GM06990 (cell line): Measurements from ENCODE around the gene RHOT2.

Source experiments
- DNase-seq: peaks from one replicate; pipeline ENCODE4 v3.0.0-alpha.2; 2011; ENCODE audit not compliant: insufficient read length; ENCODE audit errors: extremely low read depth
- H3K27me3 ChIP-seq: replicated peaks from 2 replicates; pipeline ENCODE4 v1.6.0; 2011; ENCODE audit warnings: low read length; ENCODE audit not compliant: control insufficient read depth, insufficient read depth
- H3K36me3 ChIP-seq: 2 replicates; pipeline ENCODE4 v1.5.1; 2011; ENCODE audit warnings: low read length; ENCODE audit not compliant: control insufficient read depth, insufficient read depth
- H3K4me3 ChIP-seq: replicated peaks from 2 replicates; pipeline ENCODE4 v1.5.1; 2011; ENCODE audit warnings: low read depth, mild to moderate bottlenecking, control low read depth, low read length
- TF ChIP-seq, protein P1 (sequence below): IDR thresholded peaks from 2 replicates; pipeline ENCODE4 v1.5.1; 2011; ENCODE audit warnings: low read length, control low read depth, mild to moderate bottlenecking, inconsistent platforms; ENCODE audit not compliant: insufficient read depth, poor library complexity, severe bottlenecking

RHOT2 gene

DNA sequence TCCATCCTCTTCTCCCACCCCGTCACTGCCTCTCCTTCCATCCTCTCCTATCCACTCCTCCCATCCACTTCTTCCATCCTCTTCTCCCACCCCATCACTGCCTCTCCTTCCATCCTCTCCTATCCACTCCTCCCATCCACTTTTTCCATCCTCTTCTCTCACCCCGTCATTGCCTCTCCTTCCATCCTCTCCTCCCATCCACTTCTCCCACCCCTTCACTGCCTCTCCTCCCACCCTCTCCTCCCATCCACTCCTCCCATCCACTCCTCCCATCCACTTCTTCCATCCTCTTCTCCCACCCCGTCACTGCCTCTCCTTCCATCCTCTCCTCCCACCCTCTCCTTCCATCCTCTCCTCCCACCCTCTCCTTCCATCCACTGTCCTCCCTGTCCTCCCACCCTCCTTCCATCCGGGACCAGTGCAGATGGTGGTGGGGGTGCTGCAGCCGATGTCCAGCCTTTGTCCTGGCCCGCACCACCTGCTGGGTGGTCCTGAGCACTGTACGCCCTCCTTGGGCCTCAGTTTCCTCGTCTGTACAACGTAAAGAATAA lies 36.0 kb upstream of the RHOT2 start:
- DNase-seq = no peak
- TF ChIP-seq, protein P1, sequence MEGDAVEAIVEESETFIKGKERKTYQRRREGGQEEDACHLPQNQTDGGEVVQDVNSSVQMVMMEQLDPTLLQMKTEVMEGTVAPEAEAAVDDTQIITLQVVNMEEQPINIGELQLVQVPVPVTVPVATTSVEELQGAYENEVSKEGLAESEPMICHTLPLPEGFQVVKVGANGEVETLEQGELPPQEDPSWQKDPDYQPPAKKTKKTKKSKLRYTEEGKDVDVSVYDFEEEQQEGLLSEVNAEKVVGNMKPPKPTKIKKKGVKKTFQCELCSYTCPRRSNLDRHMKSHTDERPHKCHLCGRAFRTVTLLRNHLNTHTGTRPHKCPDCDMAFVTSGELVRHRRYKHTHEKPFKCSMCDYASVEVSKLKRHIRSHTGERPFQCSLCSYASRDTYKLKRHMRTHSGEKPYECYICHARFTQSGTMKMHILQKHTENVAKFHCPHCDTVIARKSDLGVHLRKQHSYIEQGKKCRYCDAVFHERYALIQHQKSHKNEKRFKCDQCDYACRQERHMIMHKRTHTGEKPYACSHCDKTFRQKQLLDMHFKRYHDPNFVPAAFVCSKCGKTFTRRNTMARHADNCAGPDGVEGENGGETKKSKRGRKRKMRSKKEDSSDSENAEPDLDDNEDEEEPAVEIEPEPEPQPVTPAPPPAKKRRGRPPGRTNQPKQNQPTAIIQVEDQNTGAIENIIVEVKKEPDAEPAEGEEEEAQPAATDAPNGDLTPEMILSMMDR = no peak
- H3K36me3 ChIP-seq = peaks cover 4% of the 10 kb centered on the region; the same call in 1 of the 2 replicates
- H3K4me3 ChIP-seq = no peak overlapping the region
- no peaks in the 10 kb centered on the region for H3K27me3 ChIP-seq

DNA sequence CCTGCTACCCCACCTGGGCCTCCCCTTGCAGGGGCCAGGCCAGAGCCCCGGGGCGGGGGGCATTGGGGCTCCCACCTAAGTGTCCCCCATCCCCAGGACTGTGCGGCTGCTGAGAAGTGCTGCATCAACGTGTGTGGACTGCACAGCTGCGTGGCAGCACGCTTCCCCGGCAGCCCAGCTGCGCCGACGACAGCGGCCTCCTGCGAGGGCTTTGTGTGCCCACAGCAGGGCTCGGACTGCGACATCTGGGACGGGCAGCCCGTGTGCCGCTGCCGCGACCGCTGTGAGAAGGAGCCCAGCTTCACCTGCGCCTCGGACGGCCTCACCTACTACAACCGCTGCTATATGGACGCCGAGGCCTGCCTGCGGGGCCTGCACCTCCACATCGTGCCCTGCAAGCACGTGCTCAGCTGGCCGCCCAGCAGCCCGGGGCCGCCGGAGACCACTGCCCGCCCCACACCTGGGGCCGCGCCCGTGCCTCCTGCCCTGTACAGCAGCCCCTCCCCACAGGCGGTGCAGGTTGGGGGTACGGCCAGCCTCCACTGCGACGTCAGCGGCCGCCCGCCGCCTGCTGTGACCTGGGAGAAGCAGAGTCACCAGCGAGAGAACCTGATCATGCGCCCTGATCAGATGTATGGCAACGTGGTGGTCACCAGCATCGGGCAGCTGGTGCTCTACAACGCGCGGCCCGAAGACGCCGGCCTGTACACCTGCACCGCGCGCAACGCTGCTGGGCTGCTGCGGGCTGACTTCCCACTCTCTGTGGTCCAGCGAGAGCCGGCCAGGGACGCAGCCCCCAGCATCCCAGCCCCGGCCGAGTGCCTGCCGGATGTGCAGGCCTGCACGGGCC lies 35.2 kb upstream of the RHOT2 start:
- Histone ChIP-seq H3K4me3 (no peak overlapping the region), H3K27me3 (no peaks in the 10 kb centered on the region), H3K36me3 (peaks cover 4% of the 10 kb centered on the region; the same call in 1 of the 2 replicates)
- TF ChIP-seq, protein P1 = no peak
- DNase-seq = no peak

DNA sequence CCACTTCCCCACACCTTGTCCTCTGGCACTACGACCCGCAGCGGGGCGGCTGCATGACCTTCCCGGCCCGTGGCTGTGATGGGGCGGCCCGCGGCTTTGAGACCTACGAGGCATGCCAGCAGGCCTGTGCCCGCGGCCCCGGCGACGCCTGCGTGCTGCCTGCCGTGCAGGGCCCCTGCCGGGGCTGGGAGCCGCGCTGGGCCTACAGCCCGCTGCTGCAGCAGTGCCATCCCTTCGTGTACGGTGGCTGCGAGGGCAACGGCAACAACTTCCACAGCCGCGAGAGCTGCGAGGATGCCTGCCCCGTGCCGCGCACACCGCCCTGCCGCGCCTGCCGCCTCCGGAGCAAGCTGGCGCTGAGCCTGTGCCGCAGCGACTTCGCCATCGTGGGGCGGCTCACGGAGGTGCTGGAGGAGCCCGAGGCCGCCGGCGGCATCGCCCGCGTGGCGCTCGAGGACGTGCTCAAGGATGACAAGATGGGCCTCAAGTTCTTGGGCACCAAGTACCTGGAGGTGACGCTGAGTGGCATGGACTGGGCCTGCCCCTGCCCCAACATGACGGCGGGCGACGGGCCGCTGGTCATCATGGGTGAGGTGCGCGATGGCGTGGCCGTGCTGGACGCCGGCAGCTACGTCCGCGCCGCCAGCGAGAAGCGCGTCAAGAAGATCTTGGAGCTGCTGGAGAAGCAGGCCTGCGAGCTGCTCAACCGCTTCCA lies 34.4 kb upstream of the RHOT2 start:
- peaks cover 4% of the 10 kb centered on the region; the same call in 1 of the 2 replicates for H3K36me3 ChIP-seq
- no peak overlapping the region for H3K4me3 ChIP-seq
- TF ChIP-seq, protein P1 = no peak
- no peaks in the 10 kb centered on the region for H3K27me3 ChIP-seq
- DNase-seq = no peak

DNA sequence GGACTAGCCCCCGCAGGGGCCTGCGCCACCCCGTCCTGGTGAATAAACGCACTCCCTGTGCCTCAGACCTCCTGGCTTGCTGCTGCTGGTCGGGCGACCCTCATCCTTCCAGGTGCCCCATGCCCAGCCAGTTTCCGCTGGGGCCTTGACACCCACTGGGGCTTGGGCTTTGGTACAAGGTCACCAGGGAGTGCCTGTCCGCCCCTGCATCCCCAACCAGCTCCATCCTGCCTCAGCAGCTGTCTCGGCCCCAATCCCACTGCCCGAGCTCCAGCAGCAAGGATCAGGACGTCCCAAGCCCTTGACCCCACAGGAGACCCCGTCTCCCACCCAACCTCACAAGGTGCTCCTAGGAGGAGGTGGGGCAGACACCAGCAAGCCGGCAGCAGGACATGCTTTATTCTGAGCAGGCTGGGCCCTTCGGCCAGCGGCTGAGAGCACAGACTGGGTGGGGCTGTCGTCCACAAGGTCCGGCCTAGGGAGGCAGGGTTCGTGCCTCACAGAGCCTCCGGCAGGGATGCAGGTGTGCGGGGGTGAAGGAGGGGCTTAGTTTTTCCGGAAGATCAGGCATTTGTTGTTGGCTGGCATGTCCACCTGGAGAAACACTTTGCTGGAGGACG lies 33.8 kb upstream of the RHOT2 start:
- TF ChIP-seq, protein P1 = no peak
- peaks cover 4% of the 10 kb centered on the region; the same call in 1 of the 2 replicates for H3K36me3 ChIP-seq
- no peak overlapping the region for H3K4me3 ChIP-seq
- no peaks in the 10 kb centered on the region for H3K27me3 ChIP-seq
- DNase-seq = no peak

DNA sequence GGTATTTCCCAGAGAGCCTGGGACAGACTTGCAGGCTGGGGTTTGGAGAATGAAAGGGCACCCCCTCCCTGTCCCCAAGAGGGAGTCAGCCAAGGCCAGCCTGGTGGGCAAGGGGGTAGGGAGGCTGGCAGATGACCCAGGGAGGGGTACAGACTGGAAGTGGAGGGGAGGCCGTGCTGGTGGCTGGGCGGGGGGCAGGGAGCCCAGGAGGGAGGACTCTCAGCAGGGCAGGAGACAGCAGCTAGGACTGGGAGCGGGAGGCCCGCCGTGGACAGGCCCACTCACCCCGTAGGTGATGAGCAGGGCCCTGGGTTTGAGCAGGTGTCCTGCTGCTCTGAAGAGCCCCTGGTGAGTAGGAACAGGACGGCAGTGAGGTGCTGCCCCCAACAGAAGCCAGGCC lies 32.9 kb upstream of the RHOT2 start:
- TF ChIP-seq, protein P1 = no peak
- DNase-seq = no peak
- Histone ChIP-seq H3K4me3 (peak overlapping the region; percentile 86), H3K27me3 (no peaks in the 10 kb centered on the region), H3K36me3 (peaks cover 4% of the 10 kb centered on the region; the same call in 1 of the 2 replicates)
